Trophoblast cell (in vitro differentiated cells and primary cell): ENCODE measurements around the gene TMEM213.

Source experiments
- DNase-seq, 2 donors: peaks; one replicate each; pipeline ENCODE4 v3.0.0-alpha.2; 2016
- H2AFZ ChIP-seq: 2 replicates; pipeline ENCODE4 v1.6.1; 2013; ENCODE audit warnings: low read length, moderate library complexity, mild to moderate bottlenecking; ENCODE audit not compliant: insufficient read depth, poor library complexity
- H2AK5ac ChIP-seq: 2 replicates; pipeline ENCODE4 v1.6.1; 2013; ENCODE audit warnings: mild to moderate bottlenecking, low read length
- H2BK120ac ChIP-seq: 2 replicates; pipeline ENCODE4 v1.6.1; 2013; ENCODE audit warnings: low read length, mild to moderate bottlenecking, moderate library complexity; ENCODE audit not compliant: insufficient read depth, poor library complexity
- H2BK12ac ChIP-seq: 2 replicates; pipeline ENCODE4 v1.6.1; 2013; ENCODE audit warnings: mild to moderate bottlenecking, low read length, moderate library complexity
- H2BK5ac ChIP-seq: 2 replicates; pipeline ENCODE4 v1.6.1; 2013; ENCODE audit warnings: low read length, low read depth, moderate library complexity, mild to moderate bottlenecking; ENCODE audit not compliant: poor library complexity
- H3K14ac ChIP-seq: 2 replicates; pipeline ENCODE4 v1.6.1; 2013; ENCODE audit warnings: mild to moderate bottlenecking, low read length
- H3K18ac ChIP-seq: 2 replicates; pipeline ENCODE4 v1.6.1; 2013; ENCODE audit warnings: mild to moderate bottlenecking, low read length
- H3K23ac ChIP-seq: 2 replicates; pipeline ENCODE4 v1.6.1; 2013; ENCODE audit warnings: low read length
- H3K27ac ChIP-seq: 2 replicates; pipeline ENCODE4 v1.5.1; 2013; ENCODE audit warnings: low read depth, mild to moderate bottlenecking, inconsistent platforms, low read length, moderate library complexity
- H3K27me3 ChIP-seq: 2 replicates; pipeline ENCODE4 v1.6.1; 2013; ENCODE audit warnings: inconsistent platforms, mild to moderate bottlenecking, low read length, moderate library complexity; ENCODE audit not compliant: insufficient read depth
- H3K36me3 ChIP-seq, 2 experiments: 1 replicate in 1 of 2; 2 replicates in 1 of 2; pipeline ENCODE4 v1.6.1; 2013; ENCODE audit warnings: low read length in 2 of 2, mild to moderate bottlenecking in 2 of 2, moderate library complexity in 1 of 2; ENCODE audit not compliant: insufficient read depth in 2 of 2, control insufficient read depth in 1 of 2
- H3K4ac ChIP-seq: 2 replicates; pipeline ENCODE4 v1.6.1; 2013; ENCODE audit warnings: low read depth, mild to moderate bottlenecking, low read length, moderate library complexity
- H3K4me1 ChIP-seq, 2 experiments: 1 replicate in 1 of 2; 2 replicates in 1 of 2; pipeline ENCODE4 v1.6.1; 2013; ENCODE audit warnings: low read length in 2 of 2, mild to moderate bottlenecking in 2 of 2, moderate library complexity in 1 of 2; ENCODE audit not compliant: insufficient read depth in 2 of 2, control insufficient read depth in 1 of 2
- H3K4me2 ChIP-seq: 2 replicates; pipeline ENCODE4 v1.6.1; 2013; ENCODE audit warnings: inconsistent platforms, mild to moderate bottlenecking, low read length, moderate library complexity
- H3K4me3 ChIP-seq: 2 replicates; pipeline ENCODE4 v1.5.1; 2013; ENCODE audit warnings: mild to moderate bottlenecking, low read depth, low read length, inconsistent platforms
- H3K79me1 ChIP-seq: one replicate; pipeline ENCODE4 v1.6.1; 2013; ENCODE audit warnings: low read length
- H3K79me2 ChIP-seq: 2 replicates; pipeline ENCODE4 v1.6.1; 2013; ENCODE audit warnings: low read length, mild to moderate bottlenecking; ENCODE audit not compliant: control insufficient read depth, insufficient read depth, poor library complexity
- H3K9ac ChIP-seq: 2 replicates; pipeline ENCODE4 v1.6.1; 2013; ENCODE audit warnings: mild to moderate bottlenecking, low read length
- H3K9me3 ChIP-seq: 2 replicates; pipeline ENCODE4 v1.6.1; 2013; ENCODE audit warnings: low read depth, mild to moderate bottlenecking, control low read depth, inconsistent platforms, low read length; ENCODE audit not compliant: insufficient read depth
- H4K12ac ChIP-seq: 2 replicates; pipeline ENCODE4 v1.6.1; 2013; ENCODE audit warnings: low read depth, mild to moderate bottlenecking, low read length, moderate library complexity
- H4K8ac ChIP-seq: 2 replicates; pipeline ENCODE4 v1.6.1; 2013; ENCODE audit warnings: low read depth, mild to moderate bottlenecking, low read length, moderate library complexity
- H4K91ac ChIP-seq: one replicate; pipeline ENCODE4 v1.6.1; 2013; ENCODE audit warnings: low read depth, mild to moderate bottlenecking, low read length, moderate library complexity
- WGBS: extraction: QIAGEN DNeasy Blood & Tissue Kit; methylation state at CpG from one replicate; pipeline ENCODE4 v1.1.7; 2013; ENCODE audit warnings: missing lambda C conversion rate; ENCODE audit not compliant: insufficient read length, insufficient coverage; ENCODE audit errors: extremely low coverage; 5-methylcytosine and 5-hydroxymethylcytosine counted together

Gene TMEM213

GRCh38 chr7:138821912-138822311, 24.1 kb downstream of the TMEM213 start:
- H3K79me1 ChIP-seq = no peaks in the 10 kb centered on the region
- no peaks in the 10 kb centered on the region for H3K36me3 ChIP-seq
- no peak overlapping the region for H2AK5ac ChIP-seq
- no peak overlapping the region for H3K18ac ChIP-seq
- no peak overlapping the region for H3K9ac ChIP-seq
- no peak overlapping the region for H2BK5ac ChIP-seq
- H3K4ac ChIP-seq = no peak overlapping the region
- H3K4me3 ChIP-seq = no peak overlapping the region
- H3K27me3 ChIP-seq = no peaks in the 10 kb centered on the region
- no peak overlapping the region for H3K27ac ChIP-seq
- no peak overlapping the region for H2BK12ac ChIP-seq
- WGBS = no CpG with 5 or more reads among the region's 7 CpGs
- H3K9me3 ChIP-seq = no peaks in the 10 kb centered on the region
- H2BK120ac ChIP-seq = no peak overlapping the region
- no peak overlapping the region for H3K23ac ChIP-seq
- H4K8ac ChIP-seq = no peak overlapping the region
- H3K79me2 ChIP-seq = no peaks in the 10 kb centered on the region
- no peak overlapping the region for H2AFZ ChIP-seq
- no peak overlapping the region for H4K91ac ChIP-seq
- H3K4me2 ChIP-seq = no peak overlapping the region
- H3K14ac ChIP-seq = no peak overlapping the region
- no peak overlapping the region for H4K12ac ChIP-seq
- H3K4me1 ChIP-seq = peaks cover 0 to 4% of the 10 kb centered on the region in 2 experiments
- no peak for DNase-seq

- Histone ChIP-seq H3K14ac (no peak overlapping the region), H4K8ac (no peak overlapping the region), H3K4me1 (peaks cover 0 to 4% of the 10 kb centered on the region in 2 experiments), H3K27ac (no peak overlapping the region), H3K9me3 (no peaks in the 10 kb centered on the region), H4K91ac (no peak overlapping the region), H2AK5ac (no peak overlapping the region), H3K4me2 (no peak overlapping the region), H3K23ac (no peak overlapping the region), H3K79me1 (no peaks in the 10 kb centered on the region), H2BK12ac (no peak overlapping the region), H3K27me3 (no peaks in the 10 kb centered on the region), H4K12ac (no peak overlapping the region), H3K4ac (no peak overlapping the region), H3K4me3 (no peak overlapping the region), H3K18ac (no peak overlapping the region), H2AFZ (no peak overlapping the region), H3K79me2 (no peaks in the 10 kb centered on the region), H3K9ac (no peak overlapping the region), H2BK5ac (no peak overlapping the region), H2BK120ac (no peak overlapping the region), H3K36me3 (no peaks in the 10 kb centered on the region)
- DNase-seq = no peak
- no CpG with 5 or more reads among the region's 11 CpGs for WGBS
Observed at GRCh38 chr7:138822867-138823535, 25.2 kb downstream of the TMEM213 start.

DNA sequence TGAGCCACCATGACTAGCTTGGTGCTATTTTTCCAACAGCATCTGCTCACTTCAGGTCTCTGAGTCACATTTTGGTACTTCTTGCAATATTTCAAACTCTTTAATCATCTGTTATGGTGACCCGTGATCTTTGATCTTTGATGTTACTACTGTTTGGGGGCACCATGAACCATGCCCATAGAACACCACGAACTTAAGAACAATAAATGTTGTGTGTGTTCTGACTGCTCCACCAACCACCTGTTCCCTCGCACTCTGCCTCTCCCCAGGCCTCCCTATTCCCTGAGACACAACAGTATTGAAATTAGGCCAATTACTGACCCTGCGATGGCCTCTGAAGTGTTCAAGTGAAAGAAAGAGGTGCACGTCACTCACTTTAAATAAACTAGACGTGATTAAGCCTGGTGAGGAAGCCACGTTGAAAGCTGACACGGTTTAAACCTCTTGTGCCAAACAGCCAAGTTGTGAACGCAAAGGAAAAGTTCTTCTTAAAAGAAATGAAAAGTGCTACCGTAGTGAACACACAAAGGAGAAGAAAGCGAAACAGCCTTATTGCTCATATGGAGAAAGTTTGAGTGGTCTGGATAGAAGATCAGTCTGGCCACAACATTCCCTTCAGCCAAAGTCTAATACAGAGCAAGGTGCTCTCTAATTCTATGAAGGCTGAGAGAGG, 27.4 kb downstream of the TMEM213 start:
- no peaks in the 10 kb centered on the region for H3K79me1 ChIP-seq
- no peak overlapping the region for H3K14ac ChIP-seq

DNA sequence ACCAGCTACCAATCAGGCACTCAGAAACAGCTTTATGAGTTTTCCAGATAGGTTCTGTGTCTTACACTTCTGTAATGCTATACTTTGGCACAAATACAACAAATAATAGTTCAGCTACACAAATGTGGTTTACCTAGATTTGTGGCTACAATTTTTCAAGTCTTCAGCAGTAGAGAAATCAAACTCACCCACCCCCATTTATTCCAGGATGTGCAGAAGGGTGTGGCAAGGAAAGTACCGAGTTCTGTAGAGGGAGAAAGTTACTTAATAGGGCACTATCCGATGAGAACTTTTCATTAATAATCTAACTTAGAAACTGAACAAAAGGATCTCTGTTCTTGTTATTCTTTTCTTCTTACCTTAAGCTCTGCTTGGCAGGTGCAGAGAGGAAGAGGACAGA, 30.5 kb downstream of the TMEM213 start:
- no peak overlapping the region for H3K9ac ChIP-seq
- no CpG with 5 or more reads among the region's 2 CpGs for WGBS
- H3K27ac ChIP-seq = no peak overlapping the region
- no peak overlapping the region for H3K14ac ChIP-seq
- no peaks in the 10 kb centered on the region for H3K36me3 ChIP-seq
- DNase-seq = no peak
- H4K91ac ChIP-seq = no peak overlapping the region
- H3K4me1 ChIP-seq = no peaks in the 10 kb centered on the region
- H3K23ac ChIP-seq = no peak overlapping the region
- no peak overlapping the region for H2BK12ac ChIP-seq
- H3K79me1 ChIP-seq = no peaks in the 10 kb centered on the region
- H4K12ac ChIP-seq = no peak overlapping the region
- H2BK120ac ChIP-seq = no peak overlapping the region
- no peak overlapping the region for H4K8ac ChIP-seq
- H3K4me2 ChIP-seq = no peak overlapping the region
- no peak overlapping the region for H2AFZ ChIP-seq
- H3K9me3 ChIP-seq = no peaks in the 10 kb centered on the region
- no peak overlapping the region for H3K18ac ChIP-seq
- no peaks in the 10 kb centered on the region for H3K79me2 ChIP-seq
- no peak overlapping the region for H2AK5ac ChIP-seq
- H2BK5ac ChIP-seq = no peak overlapping the region
- H3K4ac ChIP-seq = no peak overlapping the region
- no peaks in the 10 kb centered on the region for H3K27me3 ChIP-seq
- H3K4me3 ChIP-seq = no peak overlapping the region

More for the DNA sequence above, 27.4 kb downstream of the TMEM213 start:
- Histone ChIP-seq H2AFZ (no peak overlapping the region), H4K12ac (no peak overlapping the region), H3K4ac (no peak overlapping the region), H2BK120ac (no peak overlapping the region), H4K8ac (no peak overlapping the region), H3K9me3 (no peaks in the 10 kb centered on the region), H2BK12ac (no peak overlapping the region), H3K18ac (no peak overlapping the region), H3K79me2 (no peaks in the 10 kb centered on the region), H3K4me2 (no peak overlapping the region), H3K4me1 (peaks cover 0 to 4% of the 10 kb centered on the region in 2 experiments), H3K9ac (no peak overlapping the region), H3K4me3 (no peak overlapping the region), H3K27me3 (no peaks in the 10 kb centered on the region), H2AK5ac (no peak overlapping the region), H2BK5ac (no peak overlapping the region), H4K91ac (no peak overlapping the region), H3K23ac (no peak overlapping the region), H3K36me3 (no peaks in the 10 kb centered on the region), H3K27ac (no peak overlapping the region)
- WGBS = no CpG with 5 or more reads among the region's 11 CpGs
- DNase-seq = no peak
